Neutrophil (primary cell): ENCODE data around the gene TMEM213.

ENCODE experiments used
- H3K27ac ChIP-seq: fragments of 200-600 bp; sonication (generic); 2 replicates; pipeline ENCODE4 v1.5.1; 2016; ENCODE audit warnings: mild to moderate bottlenecking, moderate library complexity
- H3K27me3 ChIP-seq: fragments of 200-600 bp; sonication (generic); 2 replicates; pipeline ENCODE4 v1.6.0; 2016; ENCODE audit warnings: mild to moderate bottlenecking
- H3K36me3 ChIP-seq: fragments of 200-600 bp; sonication (generic); 2 replicates; pipeline ENCODE4 v1.5.1; 2017
- H3K4me1 ChIP-seq, 2 experiments: fragments of 200-600 bp in 1 of 2; sonication (generic) in 1 of 2; 1 replicate in 1 of 2; 2 replicates in 1 of 2; pipeline versions ENCODE4 v1.5.1 to v1.6.1; 2013 to 2016; ENCODE audit warnings: low read depth in 1 of 2, low read length in 1 of 2, mild to moderate bottlenecking in 1 of 2, moderate library complexity in 1 of 2; ENCODE audit not compliant: control insufficient read depth in 1 of 2, insufficient read depth in 1 of 2
- H3K4me3 ChIP-seq, 2 experiments: fragments of 200-600 bp in 1 of 2; sonication (generic) in 1 of 2; 1 replicate in 1 of 2; 2 replicates in 1 of 2; pipeline ENCODE4 v1.5.1; 2013 to 2016; ENCODE audit warnings: low read depth in 1 of 2, low read length in 1 of 2, mild to moderate bottlenecking in 1 of 2, moderate library complexity in 1 of 2
- H3K9me3 ChIP-seq: fragments of 200-600 bp; sonication (generic); 2 replicates; pipeline ENCODE4 v1.5.1; 2016
- TF ChIP-seq, protein P1 (sequence below): fragments of 200-600 bp; sonication (generic); IDR thresholded peaks from 2 replicates; pipeline ENCODE4 v1.5.1; 2016; ENCODE audit warnings: antibody characterized with exemption

The TMEM213 gene

DNA sequence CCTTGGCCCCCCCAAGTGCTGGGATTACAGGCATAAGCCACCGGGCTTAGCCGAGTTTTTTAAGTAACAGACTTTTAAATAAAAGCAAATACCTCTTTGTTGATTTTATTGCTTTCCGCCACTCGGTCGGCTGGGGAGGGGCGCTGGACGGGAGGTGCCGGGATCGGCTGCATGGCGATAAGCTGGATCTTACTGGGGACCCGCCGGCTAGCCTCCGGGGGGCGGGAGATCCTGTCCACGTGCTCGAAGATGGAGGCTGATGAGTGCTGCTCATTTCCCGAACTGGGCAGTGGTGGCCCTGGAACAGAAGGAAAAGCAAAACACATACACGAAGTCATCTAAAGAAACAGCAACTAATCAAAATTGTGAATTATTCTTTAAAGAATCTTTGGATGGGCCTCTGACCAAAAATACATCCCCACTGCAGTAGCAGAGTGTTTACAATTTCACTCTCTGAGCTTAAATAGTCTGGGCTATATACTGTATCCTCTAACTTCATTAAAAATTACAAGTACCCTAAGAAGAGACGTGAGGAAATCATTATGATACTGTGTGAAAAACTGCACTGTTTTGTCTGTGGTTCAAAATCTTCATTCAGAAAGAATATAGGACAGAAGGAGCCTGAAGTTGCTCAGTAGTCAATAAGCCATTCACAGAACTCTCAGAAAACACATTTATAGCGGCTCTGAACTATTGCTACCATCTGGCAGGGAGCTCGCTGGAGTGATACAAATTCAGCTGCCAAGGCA is 73.4 kb downstream of the TMEM213 start:
- H3K4me3 ChIP-seq = no peak overlapping the region
- TF ChIP-seq, protein P1, sequence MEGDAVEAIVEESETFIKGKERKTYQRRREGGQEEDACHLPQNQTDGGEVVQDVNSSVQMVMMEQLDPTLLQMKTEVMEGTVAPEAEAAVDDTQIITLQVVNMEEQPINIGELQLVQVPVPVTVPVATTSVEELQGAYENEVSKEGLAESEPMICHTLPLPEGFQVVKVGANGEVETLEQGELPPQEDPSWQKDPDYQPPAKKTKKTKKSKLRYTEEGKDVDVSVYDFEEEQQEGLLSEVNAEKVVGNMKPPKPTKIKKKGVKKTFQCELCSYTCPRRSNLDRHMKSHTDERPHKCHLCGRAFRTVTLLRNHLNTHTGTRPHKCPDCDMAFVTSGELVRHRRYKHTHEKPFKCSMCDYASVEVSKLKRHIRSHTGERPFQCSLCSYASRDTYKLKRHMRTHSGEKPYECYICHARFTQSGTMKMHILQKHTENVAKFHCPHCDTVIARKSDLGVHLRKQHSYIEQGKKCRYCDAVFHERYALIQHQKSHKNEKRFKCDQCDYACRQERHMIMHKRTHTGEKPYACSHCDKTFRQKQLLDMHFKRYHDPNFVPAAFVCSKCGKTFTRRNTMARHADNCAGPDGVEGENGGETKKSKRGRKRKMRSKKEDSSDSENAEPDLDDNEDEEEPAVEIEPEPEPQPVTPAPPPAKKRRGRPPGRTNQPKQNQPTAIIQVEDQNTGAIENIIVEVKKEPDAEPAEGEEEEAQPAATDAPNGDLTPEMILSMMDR = no peak
- H3K4me1 ChIP-seq = no peaks in the 10 kb centered on the region
- no peaks in the 10 kb centered on the region for H3K36me3 ChIP-seq
- no peak overlapping the region for H3K27ac ChIP-seq
- no peaks in the 10 kb centered on the region for H3K27me3 ChIP-seq
- H3K9me3 ChIP-seq = no peaks in the 10 kb centered on the region

DNA sequence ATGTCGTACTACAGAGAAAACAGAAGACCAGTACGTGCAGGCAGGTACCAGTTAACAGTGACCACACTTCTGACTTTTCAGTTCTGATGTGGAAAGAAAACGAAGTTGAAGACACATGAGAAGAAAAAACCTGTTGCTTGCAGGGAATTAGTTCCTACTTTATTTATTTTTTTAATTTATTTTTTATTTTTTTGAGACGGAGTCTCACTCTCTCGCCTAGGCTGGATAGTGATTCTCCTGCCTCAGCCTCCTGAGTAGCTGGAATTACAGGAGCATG is 74.0 kb downstream of the TMEM213 start:
- no peak overlapping the region for H3K27ac ChIP-seq
- no peaks in the 10 kb centered on the region for H3K27me3 ChIP-seq
- no peaks in the 10 kb centered on the region for H3K36me3 ChIP-seq

DNA sequence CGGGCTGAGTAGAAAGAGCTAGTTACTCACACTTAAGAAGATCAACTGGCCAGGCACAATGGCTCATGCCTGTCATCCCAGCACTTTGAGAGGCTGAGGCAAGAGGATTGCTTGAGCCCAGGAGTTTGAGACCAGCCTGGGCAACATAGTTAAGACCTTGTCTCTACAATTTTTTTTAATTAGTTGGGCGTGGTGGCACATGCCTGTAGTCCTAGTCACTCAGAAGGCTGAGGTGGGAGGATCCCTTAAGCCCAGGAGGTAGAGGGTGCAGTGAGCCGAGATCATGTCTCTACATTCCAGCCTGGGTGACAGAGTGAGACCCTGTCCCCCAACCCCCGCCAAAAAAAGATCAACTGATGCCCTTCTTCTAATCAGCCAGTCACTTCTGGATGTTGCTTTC is 74.8 kb downstream of the TMEM213 start:
- no peak overlapping the region for H3K4me3 ChIP-seq
- H3K36me3 ChIP-seq = no peaks in the 10 kb centered on the region
- H3K27me3 ChIP-seq = no peaks in the 10 kb centered on the region
- H3K27ac ChIP-seq = no peak overlapping the region
- TF ChIP-seq, protein P1 = no peak
- H3K9me3 ChIP-seq = no peaks in the 10 kb centered on the region
- no peaks in the 10 kb centered on the region for H3K4me1 ChIP-seq

More for the DNA sequence above, 74.0 kb downstream of the TMEM213 start:
- H3K9me3 ChIP-seq = no peaks in the 10 kb centered on the region
- no peaks in the 10 kb centered on the region for H3K4me1 ChIP-seq
- no peak overlapping the region for H3K4me3 ChIP-seq
- TF ChIP-seq, protein P1 = no peak

DNA sequence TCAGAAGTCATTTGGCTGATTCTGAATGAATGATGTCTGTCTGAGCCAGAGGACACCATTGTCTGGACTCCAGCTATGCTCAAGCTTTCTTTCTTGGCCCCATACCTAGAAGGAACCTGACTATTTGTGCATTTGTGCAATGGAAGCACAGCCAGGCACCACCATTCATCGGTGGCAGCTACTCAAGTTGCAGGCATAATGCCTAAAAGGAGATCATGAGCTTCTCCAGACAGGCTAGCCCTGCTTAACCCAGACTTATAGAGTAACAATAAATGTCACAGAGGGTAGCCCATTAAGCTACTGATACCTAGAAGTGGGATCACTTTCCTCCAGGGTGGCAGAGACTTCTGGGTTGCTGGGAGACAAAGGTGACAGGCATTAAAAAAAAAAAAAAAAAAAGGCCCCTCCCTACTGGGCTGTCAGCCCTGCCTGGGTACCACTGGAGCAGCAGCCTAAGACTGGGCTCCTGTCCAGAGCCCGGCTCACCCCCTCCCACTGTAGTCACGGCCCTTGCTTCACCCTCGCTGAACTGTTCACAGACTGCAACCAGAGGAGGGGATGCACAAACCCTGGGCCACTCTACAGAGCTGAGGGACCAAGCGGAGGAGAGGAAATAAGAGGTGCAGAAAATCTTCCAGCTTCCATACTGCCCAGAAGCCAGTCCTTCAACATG is 75.6 kb downstream of the TMEM213 start:
- H3K27me3 ChIP-seq = no peaks in the 10 kb centered on the region
- TF ChIP-seq, protein P1 = no peak
- no peaks in the 10 kb centered on the region for H3K36me3 ChIP-seq
- no peak overlapping the region for H3K4me3 ChIP-seq
- no peaks in the 10 kb centered on the region for H3K9me3 ChIP-seq
- no peak overlapping the region for H3K27ac ChIP-seq
- H3K4me1 ChIP-seq = no peaks in the 10 kb centered on the region

DNA sequence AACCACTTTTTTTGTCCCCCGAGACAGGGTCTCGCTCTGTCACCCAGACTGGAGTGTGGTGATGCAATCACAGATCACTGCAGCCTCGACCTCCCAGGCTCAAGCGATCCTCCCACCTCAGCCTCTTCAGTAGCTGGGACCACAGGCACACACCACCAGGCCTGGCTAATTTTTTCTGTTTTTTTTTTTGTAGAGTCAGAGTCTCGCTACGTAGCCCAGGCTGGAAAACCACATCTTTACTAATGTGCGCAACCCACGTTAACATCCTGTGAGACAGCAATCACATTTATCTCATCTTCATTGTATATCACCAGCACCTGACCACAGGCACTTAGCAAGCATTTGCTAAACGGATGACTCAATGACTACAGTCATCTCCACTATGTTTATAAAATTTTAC is 78.0 kb downstream of the TMEM213 start:
- Histone ChIP-seq H3K4me3 (no peak overlapping the region), H3K27me3 (no peaks in the 10 kb centered on the region), H3K4me1 (no peaks in the 10 kb centered on the region), H3K36me3 (no peaks in the 10 kb centered on the region), H3K27ac (no peak overlapping the region), H3K9me3 (no peaks in the 10 kb centered on the region)
- TF ChIP-seq, protein P1 = no peak
